Adipocyte (in vitro differentiated cells): ENCODE measurements around the gene KIAA0930.
A peak's percentile ranks its signal among the peaks of the same experiment; 100 is the strongest.

Experiments used
- DNase-seq: peaks from one replicate; pipeline ENCODE4 v3.0.0-alpha.2; 2015; ENCODE audit warnings: low read depth
- H3K27me3 ChIP-seq: replicated peaks from 2 replicates; pipeline ENCODE4 v1.7.0; 2013; ENCODE audit warnings: mild to moderate bottlenecking, low read length, moderate library complexity; ENCODE audit not compliant: control insufficient read depth, insufficient read depth
- H3K36me3 ChIP-seq: 2 replicates; pipeline ENCODE4 v1.7.0; 2013; ENCODE audit warnings: low read length, mild to moderate bottlenecking, moderate library complexity; ENCODE audit not compliant: control insufficient read depth, insufficient read depth, severe bottlenecking
- H3K4me1 ChIP-seq: 2 replicates; pipeline ENCODE4 v1.7.0; 2013; ENCODE audit warnings: mild to moderate bottlenecking, low read length, moderate library complexity; ENCODE audit not compliant: control insufficient read depth, insufficient read depth
- H3K4me3 ChIP-seq: 2 replicates; pipeline ENCODE4 v1.7.0; 2013; ENCODE audit warnings: mild to moderate bottlenecking, low read length, moderate library complexity
- H3K9ac ChIP-seq: 2 replicates; pipeline ENCODE4 v1.7.0; 2013; ENCODE audit warnings: mild to moderate bottlenecking, low read length, moderate library complexity
- H3K9me3 ChIP-seq: 2 replicates; pipeline ENCODE4 v1.7.0; 2013; ENCODE audit warnings: mild to moderate bottlenecking, low read length, moderate library complexity; ENCODE audit not compliant: control insufficient read depth

KIAA0930 gene

DNA sequence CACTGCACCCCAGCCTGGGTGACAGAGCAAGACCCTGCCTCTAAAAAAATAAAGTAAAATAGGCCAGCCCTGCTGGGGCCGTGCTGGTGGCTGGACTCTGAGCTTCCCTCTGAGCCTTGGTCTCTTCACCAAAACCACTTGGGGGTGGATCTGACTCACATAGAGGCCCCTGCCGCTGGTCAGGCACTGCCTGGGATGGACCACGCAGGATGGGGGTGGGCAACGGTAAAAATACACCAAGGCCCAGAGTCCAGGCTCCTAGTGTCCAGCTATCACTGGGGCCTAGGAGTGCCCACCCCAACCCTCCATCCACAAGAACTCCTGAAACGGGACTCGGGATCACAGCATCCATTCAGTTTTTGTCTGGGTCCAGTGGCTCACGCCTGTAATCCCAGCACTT lies 31.8 kb upstream of the KIAA0930 start:
- H3K9ac ChIP-seq: no peak overlapping the region
- peaks cover 12% of the 10 kb centered on the region for H3K27me3 ChIP-seq
- H3K9me3 ChIP-seq: no peaks in the 10 kb centered on the region
- DNase-seq: no peak
- H3K36me3 ChIP-seq: no peaks in the 10 kb centered on the region
- H3K4me1 ChIP-seq: peaks cover 14% of the 10 kb centered on the region
- no peak overlapping the region for H3K4me3 ChIP-seq

DNA sequence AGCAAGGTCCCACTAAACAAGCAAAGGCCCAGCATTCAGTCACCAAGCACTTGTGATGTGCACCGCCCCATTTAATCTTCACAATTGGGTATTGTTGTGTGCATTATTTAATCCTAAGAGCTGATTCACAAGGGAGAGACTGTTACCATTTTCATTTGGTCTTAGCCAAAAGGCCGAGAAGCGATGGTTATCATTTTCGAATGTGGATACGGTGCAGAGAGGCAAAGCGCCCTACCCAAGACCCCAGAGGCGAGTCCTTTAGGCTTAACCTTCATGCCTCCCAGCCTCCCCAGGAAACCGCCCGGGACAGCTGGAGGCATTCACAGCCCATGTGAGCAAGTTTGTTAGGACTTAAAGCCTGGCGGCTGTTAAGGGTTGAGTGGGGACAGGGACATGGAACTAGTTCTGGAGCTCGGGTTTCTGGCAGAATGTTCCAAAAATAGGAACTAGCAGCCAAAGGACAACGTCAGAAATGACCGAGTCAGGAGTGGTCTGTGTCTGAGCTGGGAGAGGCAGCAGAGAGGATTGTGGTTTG lies 31.0 kb upstream of the KIAA0930 start:
- DNase-seq: peak; percentile 18
- Histone ChIP-seq H3K27me3 (peaks cover 12% of the 10 kb centered on the region), H3K4me1 (peaks cover 14% of the 10 kb centered on the region), H3K9ac (peak overlapping the region; percentile 43), H3K36me3 (no peaks in the 10 kb centered on the region), H3K4me3 (peak overlapping the region; percentile 9), H3K9me3 (no peaks in the 10 kb centered on the region)

DNA sequence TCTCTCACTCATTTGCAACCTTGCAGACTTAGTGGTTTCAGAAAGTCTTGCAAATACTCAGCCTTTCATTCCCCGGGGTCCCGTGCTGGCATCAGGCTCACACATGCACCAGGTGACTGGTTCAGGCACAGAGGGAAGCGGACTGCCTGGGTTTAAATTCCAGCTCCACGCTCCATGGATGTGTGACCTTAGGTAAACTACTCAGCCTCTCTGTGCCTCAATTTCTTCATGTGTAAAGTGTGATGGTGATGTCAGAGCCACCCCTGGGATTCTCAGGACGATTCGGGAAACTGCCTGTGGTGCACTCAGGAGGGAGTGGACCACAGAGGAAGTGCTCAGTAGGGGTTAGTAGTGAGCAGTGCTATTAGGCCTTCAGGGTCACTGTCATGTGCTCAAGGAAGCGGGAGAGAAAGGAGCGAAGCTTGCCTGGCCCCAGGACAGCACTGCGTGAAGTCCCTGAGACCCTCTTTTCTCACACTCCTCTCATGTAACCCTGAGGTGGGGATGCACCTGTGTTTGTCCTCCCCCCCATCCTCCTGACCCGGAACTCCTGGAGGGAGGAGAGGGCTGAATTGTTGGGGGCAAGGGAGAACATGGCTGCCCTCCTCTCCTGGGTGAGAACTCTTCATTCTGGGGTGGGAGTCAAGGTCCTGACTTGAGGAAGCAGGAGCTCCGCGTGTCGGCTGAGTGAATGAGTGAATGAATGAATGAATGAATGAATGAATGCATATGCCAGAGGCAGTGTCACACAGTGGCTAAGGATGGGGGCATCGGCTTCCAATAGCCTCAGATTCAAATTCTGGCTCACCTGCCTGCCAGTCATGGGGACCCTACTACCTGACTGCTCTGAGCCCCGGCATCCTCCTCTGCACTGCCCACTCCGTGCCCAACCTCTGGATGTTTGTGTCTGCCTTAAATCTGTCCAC lies 29.7 kb upstream of the KIAA0930 start:
- Histone ChIP-seq H3K9ac (no peak overlapping the region), H3K4me1 (peaks cover 14% of the 10 kb centered on the region), H3K27me3 (peaks cover 12% of the 10 kb centered on the region), H3K36me3 (no peaks in the 10 kb centered on the region), H3K9me3 (no peaks in the 10 kb centered on the region), H3K4me3 (no peak overlapping the region)
- no peak for DNase-seq

DNA sequence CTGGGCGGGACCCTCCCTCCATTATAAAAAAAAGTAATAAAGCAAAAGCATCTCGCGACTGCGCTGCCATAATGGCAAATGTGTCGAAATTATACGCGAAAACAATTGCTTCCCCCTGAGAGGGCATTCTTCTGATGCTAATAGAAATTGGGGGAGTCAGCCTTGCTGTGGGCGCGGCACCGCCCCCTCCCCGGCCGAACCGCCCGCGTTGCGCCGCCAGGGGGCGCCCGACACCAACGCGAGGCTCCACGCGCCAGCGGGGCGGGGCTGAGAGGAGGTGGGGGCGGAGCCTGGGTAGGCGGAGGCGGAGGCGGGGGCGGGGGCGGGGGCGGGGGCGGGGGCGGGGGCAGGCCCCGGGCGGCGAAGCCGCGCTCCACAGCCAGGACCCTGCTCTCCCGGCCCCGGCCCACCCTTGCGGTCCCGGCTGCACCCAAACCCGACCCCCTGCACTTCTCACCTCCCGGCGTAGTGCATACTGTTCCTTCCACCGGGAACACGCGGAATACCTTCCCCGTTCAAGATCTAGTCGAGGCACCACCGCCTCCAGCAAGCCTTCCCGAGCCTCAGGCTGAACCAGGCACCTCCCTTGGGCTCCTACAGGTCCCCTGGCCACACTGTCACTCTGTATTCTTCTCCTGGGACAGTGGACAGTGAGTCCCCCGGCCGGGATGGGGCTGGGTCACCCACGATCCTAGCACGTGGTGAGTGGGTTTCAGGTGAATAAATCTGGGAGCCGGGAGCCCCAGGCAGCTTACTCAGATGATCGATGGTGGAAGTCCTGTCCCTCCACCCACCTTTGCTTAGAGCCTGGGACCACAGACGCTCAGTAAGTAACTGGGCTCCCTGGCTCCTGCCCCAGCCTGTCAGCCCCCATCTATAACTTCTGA lies 28.5 kb upstream of the KIAA0930 start:
- Histone ChIP-seq H3K4me3 (peak overlapping the region; percentile 80), H3K9ac (peak overlapping the region; percentile 81), H3K36me3 (no peaks in the 10 kb centered on the region), H3K9me3 (no peaks in the 10 kb centered on the region), H3K4me1 (peaks cover 14% of the 10 kb centered on the region), H3K27me3 (peaks cover 10% of the 10 kb centered on the region)
- DNase-seq: peak; percentile 93

DNA sequence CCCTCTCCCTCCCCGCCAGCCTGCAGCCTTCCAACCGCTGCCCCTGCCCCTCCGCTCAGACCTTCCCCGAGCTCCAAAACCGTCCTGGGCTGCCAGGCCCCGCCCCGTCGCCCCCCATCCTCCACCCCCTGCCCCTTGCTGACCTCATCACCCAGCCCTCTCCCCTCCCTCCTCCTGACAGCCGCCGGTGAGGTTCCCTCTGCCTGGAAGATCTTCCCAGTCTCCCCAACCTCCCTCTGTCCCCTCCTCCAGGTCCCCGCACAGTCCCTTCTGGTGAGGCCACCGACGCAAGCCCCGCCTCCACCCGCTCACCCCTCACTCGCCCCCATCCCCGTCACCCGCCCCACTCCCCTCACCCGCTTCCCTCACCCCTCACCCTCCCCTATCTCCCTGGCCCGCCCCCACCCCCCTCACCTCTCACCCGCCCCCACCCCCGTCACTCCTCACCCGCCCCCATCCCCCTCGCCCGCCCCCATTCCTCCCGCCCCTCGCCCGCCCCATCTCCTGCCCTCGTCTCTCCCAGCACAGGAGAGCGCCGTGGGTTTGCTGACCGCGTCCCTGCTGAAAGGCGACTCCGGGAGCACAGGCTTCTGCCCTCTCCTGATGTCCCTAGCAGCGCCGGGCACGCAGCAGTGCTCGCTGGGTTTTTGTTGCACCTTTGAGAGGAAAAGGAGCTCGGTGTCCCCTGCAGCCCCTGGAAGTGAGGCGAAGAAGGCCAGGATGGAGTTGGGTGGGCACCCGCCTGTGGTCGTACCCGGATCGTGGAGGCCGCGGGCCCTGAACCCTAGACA lies 27.7 kb upstream of the KIAA0930 start:
- peak; percentile 60 for DNase-seq
- Histone ChIP-seq H3K36me3 (no peaks in the 10 kb centered on the region), H3K27me3 (peaks cover 7% of the 10 kb centered on the region), H3K9ac (peak overlapping the region; percentile 81), H3K4me3 (peak overlapping the region; percentile 80), H3K9me3 (no peaks in the 10 kb centered on the region), H3K4me1 (peaks cover 21% of the 10 kb centered on the region)

DNA sequence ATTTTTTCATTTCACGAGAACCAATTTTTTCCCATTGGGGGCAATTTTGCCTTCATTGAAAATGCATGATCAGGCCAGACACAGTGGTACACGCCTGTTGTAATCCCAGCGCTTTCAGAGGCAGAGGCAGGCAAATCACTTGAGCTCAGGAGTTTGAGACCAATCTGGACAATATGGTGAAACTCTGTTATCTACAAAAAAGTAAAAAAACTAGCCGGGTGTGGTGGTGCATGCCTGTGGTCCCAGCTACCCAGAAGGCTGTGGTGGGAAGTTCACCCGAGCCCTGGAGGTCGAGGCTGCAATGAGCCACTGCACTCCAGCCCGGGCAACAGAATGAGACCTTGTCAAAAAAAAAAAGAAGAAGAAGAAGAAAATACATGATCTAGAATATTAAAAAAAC lies 24.8 kb upstream of the KIAA0930 start:
- Histone ChIP-seq H3K27me3 (peaks cover 18% of the 10 kb centered on the region), H3K4me1 (peaks cover 16% of the 10 kb centered on the region), H3K4me3 (no peak overlapping the region), H3K9me3 (no peaks in the 10 kb centered on the region), H3K36me3 (no peaks in the 10 kb centered on the region), H3K9ac (no peak overlapping the region)
- DNase-seq: no peak

DNA sequence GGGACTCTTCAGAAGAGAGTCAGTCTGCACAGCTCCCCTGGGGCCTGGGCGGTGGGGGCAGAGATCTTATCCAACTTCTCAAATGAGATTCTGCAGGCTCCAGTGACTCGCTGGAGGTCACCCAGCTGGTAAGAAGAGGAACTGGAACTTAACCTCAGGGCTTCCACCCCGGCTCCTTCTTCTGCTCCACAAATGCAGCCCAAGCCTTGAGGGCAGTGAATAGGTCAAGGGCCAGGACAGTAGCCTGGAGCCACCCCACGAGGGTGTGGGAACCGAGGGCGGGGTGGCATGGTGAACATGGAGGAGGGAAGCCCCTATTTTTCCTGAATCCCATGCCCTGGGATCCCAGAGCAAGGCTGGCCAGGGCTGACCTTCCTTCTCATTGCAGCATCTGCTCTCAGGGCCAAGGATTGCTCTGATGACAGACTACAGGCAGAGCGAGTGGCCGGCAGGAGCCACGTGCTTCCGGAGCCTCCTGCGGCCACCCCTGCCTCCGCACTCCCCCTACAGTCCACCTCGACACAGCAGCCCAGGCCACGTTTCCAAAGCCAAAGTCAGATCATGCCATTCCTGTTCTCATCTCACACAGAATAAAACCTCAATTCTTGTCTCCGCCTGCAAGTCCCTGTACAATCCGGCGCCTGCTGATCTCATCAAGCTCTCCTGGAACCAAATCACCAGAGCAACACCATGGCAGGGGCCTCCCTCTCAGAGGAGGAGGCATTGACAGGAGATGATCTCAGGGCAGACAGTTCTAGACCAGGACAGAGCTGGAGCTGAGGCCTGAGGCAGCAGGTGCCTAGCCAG lies 23.0 kb upstream of the KIAA0930 start:
- Histone ChIP-seq H3K4me3 (no peak overlapping the region), H3K4me1 (peaks cover 11% of the 10 kb centered on the region), H3K9me3 (no peaks in the 10 kb centered on the region), H3K36me3 (no peaks in the 10 kb centered on the region), H3K27me3 (peaks cover 11% of the 10 kb centered on the region), H3K9ac (peak overlapping the region; percentile 35)
- DNase-seq: peak; percentile 82

DNA sequence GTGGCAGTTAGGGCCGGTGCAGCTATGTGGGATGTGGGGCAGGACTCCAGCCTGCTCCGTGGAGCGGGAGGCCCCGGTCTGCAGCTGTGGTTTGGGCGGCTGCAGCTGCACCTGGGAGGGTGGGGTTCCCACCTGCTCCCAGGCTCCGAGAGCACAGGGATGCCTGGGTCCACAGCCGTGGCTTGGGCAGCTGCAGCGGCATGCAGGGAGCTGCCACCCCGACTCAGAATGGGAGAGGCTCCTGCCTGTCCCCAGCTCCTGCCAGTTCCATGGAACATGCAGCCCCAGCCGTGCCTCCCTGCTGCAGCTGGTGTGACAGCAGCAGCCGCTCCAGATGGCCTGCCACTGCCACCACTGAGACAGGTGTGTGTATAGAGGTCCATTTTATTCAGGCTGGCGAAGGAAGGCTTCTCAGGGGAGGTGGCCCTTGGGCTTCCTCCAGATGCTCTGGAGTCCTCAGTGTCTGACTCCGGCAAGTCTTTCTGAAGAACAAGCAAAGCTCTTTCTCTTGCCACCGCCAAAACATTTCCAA lies 22.3 kb upstream of the KIAA0930 start:
- Histone ChIP-seq H3K9ac (peak overlapping the region; percentile 28), H3K36me3 (no peaks in the 10 kb centered on the region), H3K4me3 (no peak overlapping the region), H3K9me3 (no peaks in the 10 kb centered on the region), H3K4me1 (peaks cover 11% of the 10 kb centered on the region), H3K27me3 (peaks cover 11% of the 10 kb centered on the region)
- no peak for DNase-seq

DNA sequence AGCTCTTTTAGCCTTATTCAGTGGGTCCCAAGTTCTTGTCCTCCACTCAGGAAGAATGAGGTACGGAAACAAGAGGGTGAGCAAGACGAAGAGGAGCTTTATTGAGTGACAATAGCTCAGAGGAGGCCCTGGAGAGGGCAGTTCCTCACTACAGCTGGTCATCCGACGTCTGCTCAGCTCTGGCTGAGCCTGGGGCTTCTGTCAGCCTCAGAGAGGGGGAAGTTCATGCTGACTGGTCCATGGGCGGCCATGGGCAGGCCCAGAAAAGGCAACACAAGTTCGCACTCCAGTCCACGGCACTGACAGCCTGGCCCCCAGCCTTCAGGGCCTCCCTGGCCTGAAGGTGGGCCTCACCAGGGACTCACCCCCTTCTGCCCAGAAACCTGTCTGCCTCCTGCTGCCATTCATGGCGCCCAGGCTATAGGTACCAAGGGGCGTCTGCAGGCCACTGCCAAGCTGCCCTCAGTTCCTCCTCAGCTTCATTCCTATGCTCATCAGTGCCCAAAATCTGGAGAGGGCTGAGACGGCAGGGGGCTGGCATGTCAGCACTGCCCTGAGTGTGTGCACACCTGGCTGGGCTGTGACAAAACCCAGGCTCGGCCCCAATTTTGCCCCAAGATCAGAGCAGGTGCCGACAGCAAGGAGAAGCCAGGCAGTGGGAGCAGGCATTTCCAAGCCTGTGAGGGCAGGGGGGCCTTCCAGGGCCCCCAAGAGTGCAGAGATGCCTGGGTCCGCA lies 21.7 kb upstream of the KIAA0930 start:
- DNase-seq: no peak

More for the DNA sequence above, 21.7 kb upstream of the KIAA0930 start:
- Histone ChIP-seq H3K36me3 (no peaks in the 10 kb centered on the region), H3K9me3 (no peaks in the 10 kb centered on the region), H3K9ac (no peak overlapping the region), H3K4me3 (no peak overlapping the region), H3K4me1 (peaks cover 11% of the 10 kb centered on the region), H3K27me3 (peaks cover 11% of the 10 kb centered on the region)
